ENCODE results near the gene C1orf198.

The C1orf198 gene

GRCh38 chr1:230808281-230808872 is 59.9 kb downstream of the C1orf198 start:
- DNase-seq (ENCODE audit: low read depth): no peak
- TF ChIP-seq, protein P1, sequence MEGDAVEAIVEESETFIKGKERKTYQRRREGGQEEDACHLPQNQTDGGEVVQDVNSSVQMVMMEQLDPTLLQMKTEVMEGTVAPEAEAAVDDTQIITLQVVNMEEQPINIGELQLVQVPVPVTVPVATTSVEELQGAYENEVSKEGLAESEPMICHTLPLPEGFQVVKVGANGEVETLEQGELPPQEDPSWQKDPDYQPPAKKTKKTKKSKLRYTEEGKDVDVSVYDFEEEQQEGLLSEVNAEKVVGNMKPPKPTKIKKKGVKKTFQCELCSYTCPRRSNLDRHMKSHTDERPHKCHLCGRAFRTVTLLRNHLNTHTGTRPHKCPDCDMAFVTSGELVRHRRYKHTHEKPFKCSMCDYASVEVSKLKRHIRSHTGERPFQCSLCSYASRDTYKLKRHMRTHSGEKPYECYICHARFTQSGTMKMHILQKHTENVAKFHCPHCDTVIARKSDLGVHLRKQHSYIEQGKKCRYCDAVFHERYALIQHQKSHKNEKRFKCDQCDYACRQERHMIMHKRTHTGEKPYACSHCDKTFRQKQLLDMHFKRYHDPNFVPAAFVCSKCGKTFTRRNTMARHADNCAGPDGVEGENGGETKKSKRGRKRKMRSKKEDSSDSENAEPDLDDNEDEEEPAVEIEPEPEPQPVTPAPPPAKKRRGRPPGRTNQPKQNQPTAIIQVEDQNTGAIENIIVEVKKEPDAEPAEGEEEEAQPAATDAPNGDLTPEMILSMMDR (IDR thresholded peaks at IDR 0.05; ENCODE audit: low read depth, low read length, missing control alignments): no peak
- H3K4me3 ChIP-seq (ENCODE audit: low read depth, low read length): no peak overlapping the region

DNA sequence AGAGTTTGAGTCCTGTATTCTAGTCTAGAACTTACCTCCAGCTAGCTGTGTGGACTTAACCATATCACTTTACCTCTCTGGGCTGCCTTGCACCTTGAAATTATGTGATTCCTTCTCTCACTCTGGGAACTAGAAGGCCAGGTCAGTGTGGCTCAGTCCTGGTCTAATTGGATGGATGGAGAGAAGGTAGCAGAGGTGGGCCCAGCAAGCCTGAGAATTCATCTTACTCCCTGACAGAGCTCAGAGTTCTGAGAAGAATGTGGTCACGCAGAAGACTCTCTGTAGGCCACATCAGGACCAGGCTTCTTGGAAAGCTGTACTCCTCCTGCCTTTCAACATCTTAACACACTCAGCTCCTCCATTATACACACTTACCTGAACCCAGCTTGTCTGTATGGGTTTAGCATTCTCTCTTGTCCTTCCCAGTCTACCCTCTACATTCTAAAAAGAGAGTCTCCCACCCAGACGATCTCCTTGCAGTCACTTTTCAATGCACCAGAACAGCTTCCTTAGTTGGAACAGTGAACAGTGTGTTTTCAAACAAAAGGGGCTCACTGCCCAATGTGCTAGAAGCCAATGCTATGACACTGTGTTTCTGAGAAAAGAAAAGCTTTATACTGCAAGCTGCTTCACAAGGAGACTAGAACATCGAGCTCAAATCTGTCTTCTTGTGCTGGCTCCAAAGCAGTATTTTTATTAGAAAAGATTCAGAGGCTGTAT is 60.6 kb downstream of the C1orf198 start:
- TF ChIP-seq, protein P1 (IDR thresholded peaks at IDR 0.05; ENCODE audit: low read depth, low read length, missing control alignments): no peak
- DNase-seq (ENCODE audit: low read depth): no peak
- no peak overlapping the region for H3K4me3 ChIP-seq (ENCODE audit: low read depth, low read length)

DNA sequence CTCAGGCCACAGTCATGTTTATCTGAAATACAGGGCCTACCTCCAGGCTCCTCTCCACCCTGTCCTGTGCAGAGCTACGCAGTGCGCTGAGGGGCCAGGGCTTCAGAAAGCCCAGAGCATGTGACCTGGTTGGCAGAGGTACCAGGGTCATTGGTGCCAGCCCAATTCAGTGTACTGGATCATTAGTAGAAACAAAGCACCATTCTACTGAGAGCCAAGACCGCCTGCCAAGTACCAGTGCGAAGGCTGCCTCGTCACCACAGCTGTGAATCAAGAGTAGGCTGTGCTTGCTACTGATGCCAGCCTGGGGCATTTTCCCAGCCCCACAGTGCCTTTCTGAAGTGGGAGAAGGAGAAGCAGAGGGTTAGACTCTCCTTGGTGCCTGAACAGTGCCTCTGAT is 61.3 kb downstream of the C1orf198 start:
- no peak for DNase-seq (ENCODE audit: low read depth)
- TF ChIP-seq, protein P1 (IDR thresholded peaks at IDR 0.05; ENCODE audit: low read depth, low read length, missing control alignments): no peak
- no peak overlapping the region for H3K4me3 ChIP-seq (ENCODE audit: low read depth, low read length)

DNA sequence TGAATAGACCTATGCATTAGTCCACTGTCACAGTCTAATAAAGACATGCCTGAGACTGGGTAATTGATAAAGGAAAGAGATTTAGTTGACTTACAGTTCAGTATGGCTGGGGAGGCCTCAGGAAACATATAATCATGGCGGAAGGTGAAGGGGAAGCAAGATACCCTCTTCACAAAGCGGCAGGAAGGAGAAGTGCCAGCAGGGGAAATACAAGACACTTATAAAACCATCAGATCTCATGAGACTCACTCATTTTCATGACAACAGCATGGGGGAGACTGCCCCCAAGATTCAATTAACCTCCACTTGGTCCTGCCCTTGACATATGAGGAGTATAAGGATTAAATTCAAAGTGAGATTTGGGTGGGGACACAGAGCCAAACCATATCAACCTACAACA is 61.8 kb downstream of the C1orf198 start:
- DNase-seq (ENCODE audit: low read depth): no peak
- no peak overlapping the region for H3K4me3 ChIP-seq (ENCODE audit: low read depth, low read length)
- TF ChIP-seq, protein P1 (IDR thresholded peaks at IDR 0.05; ENCODE audit: low read depth, low read length, missing control alignments): no peak

DNA sequence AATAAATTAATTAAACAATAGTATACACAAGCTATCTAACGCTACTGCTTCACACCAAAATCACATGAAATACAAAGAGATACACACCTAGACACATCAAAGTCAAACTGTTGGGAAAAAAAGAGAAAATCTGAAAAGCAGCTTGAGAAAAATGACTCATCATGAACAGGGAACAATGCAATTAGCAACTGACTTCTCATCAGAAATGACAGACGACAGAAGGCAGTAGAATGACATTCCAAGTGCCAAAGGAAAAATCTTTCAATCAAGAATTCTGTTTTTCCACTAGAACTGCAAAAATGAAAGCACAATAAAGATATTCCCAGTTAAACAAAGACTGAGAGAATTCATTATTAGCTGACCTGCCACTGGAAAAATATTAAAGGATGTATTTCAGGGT is 63.9 kb downstream of the C1orf198 start:
- TF ChIP-seq, protein P1 (IDR thresholded peaks at IDR 0.05; ENCODE audit: low read depth, low read length, missing control alignments): no peak
- no peak for DNase-seq (ENCODE audit: low read depth)
- H3K4me3 ChIP-seq (ENCODE audit: low read depth, low read length): no peak overlapping the region

DNA sequence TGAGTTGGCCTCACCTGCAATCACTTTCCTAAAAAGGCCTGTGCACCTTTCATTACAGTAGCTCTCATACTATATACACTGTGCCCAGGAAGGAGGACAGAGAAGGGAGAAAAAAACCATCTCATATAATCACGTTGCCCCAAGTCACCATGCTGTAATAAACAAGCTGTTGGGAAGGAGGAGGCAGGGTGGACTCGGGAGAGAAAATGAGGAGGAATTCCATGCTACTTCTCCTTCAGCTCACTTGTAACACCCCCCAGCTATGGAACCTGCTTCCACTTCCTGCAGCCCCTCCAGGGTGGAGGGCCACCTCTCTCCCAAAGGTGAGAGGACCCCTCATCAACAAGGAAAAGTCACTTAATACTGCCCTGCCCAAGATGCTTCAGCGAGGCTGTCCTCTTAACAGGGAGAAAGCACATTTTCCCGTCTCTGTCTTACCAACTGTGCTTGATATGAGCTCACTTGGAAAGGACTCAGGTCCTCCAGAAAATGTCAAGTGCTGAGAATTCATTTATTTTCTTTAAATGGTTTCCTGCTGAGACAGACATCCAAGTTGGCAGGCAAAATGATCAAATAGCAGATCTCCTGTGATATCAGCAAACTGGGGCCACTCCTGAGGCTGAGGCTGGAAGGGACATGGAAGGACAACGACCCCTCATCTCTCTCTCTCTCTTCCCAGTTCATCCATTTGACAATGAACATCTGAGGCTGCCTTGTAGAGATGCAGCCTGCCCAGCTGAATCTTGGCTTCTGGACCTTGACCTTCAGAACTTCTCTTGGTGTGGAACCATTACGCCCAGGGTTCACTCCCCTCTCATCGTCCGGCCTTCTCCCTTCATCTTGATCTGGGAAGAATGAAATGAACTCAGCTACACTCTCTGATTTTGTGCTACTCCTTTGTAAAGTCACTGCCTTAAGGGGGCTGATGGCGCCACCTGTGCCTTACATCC is 67.2 kb downstream of the C1orf198 start:
- DNase-seq (ENCODE audit: low read depth): no peak
- TF ChIP-seq, protein P1 (IDR thresholded peaks at IDR 0.05; ENCODE audit: low read depth, low read length, missing control alignments): no peak
- H3K4me3 ChIP-seq (ENCODE audit: low read depth, low read length): no peak overlapping the region

All from GM12864 (cell line).